Measurements from ENCODE around the gene OR52I2. TPM values are rescaled to one million over a fixed set of nuclear protein-coding genes. Genes with fewer than 3 reads are reported as not detected.
A peak's percentile ranks its signal among the peaks of the same experiment; 100 is the strongest.

The OR52I2 gene
- total RNA-seq, 1 experiment from 2014 or later, result not detected

GRCh38 chr11:4626207-4627099, 44.9 kb downstream of the OR52I2 start:
- no peaks in the 10 kb centered on the region for H3K4me1 ChIP-seq (replicated peaks)
- H3K27ac ChIP-seq, result no peak overlapping the region
- peaks cover 5% of the 10 kb centered on the region; the same call in 1 of the 2 replicates for H3K9me3 ChIP-seq (replicated peaks)
- H3K36me3 ChIP-seq, result no peaks in the 10 kb centered on the region
- no peak overlapping the region for H3K4me3 ChIP-seq
- peaks cover 26% of the 10 kb centered on the region for H3K27me3 ChIP-seq (replicated peaks)
- peak; percentile 46 to 82 for DNase-seq (ENCODE audit: low read depth in 1 of 2, low spot score in 2 of 2)

- no peak for DNase-seq (ENCODE audit: low read depth in 1 of 2, low spot score in 2 of 2)
- Histone ChIP-seq H3K4me1 (replicated peaks) (peaks cover 4% of the 10 kb centered on the region; the same call in 1 of the 2 replicates), H3K36me3 (no peaks in the 10 kb centered on the region), H3K27me3 (replicated peaks) (no peaks in the 10 kb centered on the region; the same call in none of the 2 replicates), H3K4me3 (no peak overlapping the region), H3K27ac (no peak overlapping the region), H3K9me3 (replicated peaks) (no peaks in the 10 kb centered on the region)
These were observed 54.6 kb downstream of the OR52I2 start for GRCh38 chr11:4636136-4636535.

- no peaks in the 10 kb centered on the region for H3K36me3 ChIP-seq
- H3K27ac ChIP-seq, result no peak within 1 kb of the TSS
- H3K4me3 ChIP-seq, result no peak within 1 kb of the TSS
- peaks cover 14% of the 10 kb centered on the region for H3K4me1 ChIP-seq (replicated peaks)
- H3K9me3 ChIP-seq (replicated peaks), result no peaks in the 10 kb centered on the region
- H3K27me3 ChIP-seq (replicated peaks), result no peaks in the 10 kb centered on the region; the same call in none of the 2 replicates
- DNase-seq (ENCODE audit: low read depth in 1 of 2, low spot score in 2 of 2), result peak; percentile 70 to 73
These were observed 55.6 kb downstream of the OR52I2 start, which contains the start of gene OR51D1 for GRCh38 chr11:4636962-4637661. Gene OR51D1, plus strand, starts transcription at chr11:4637477. Its CDS starts 2,314 bp downstream, at chr11:4639791.

GRCh38 chr11:4637662-4638047, 56.1 kb downstream of the OR52I2 start:
- Histone ChIP-seq H3K36me3 (no peaks in the 10 kb centered on the region), H3K4me1 (replicated peaks) (peaks cover 15% of the 10 kb centered on the region), H3K27ac (no peak overlapping the region), H3K9me3 (replicated peaks) (no peaks in the 10 kb centered on the region), H3K4me3 (no peak overlapping the region), H3K27me3 (replicated peaks) (no peaks in the 10 kb centered on the region; the same call in none of the 2 replicates)
- DNase-seq (ENCODE audit: low read depth in 1 of 2, low spot score in 2 of 2), result no peak

- no peaks in the 10 kb centered on the region; the same call in none of the 2 replicates for H3K27me3 ChIP-seq (replicated peaks)
- peaks cover 22% of the 10 kb centered on the region for H3K4me1 ChIP-seq (replicated peaks)
- H3K27ac ChIP-seq, result no peak overlapping the region
- H3K9me3 ChIP-seq (replicated peaks), result no peaks in the 10 kb centered on the region
- no peaks in the 10 kb centered on the region for H3K36me3 ChIP-seq
- no peak overlapping the region for H3K4me3 ChIP-seq
- no peak for DNase-seq (ENCODE audit: low read depth in 1 of 2, low spot score in 2 of 2)
These were observed 58.4 kb downstream of the OR52I2 start for GRCh38 chr11:4639931-4640330.

- no peaks in the 10 kb centered on the region for H3K9me3 ChIP-seq (replicated peaks)
- peaks cover 22% of the 10 kb centered on the region for H3K4me1 ChIP-seq (replicated peaks)
- no peak for DNase-seq (ENCODE audit: low read depth in 1 of 2, low spot score in 2 of 2)
These were observed 60.0 kb downstream of the OR52I2 start for GRCh38 chr11:4641501-4641900.

GRCh38 chr11:4642043-4642442, 60.5 kb downstream of the OR52I2 start:
- Histone ChIP-seq H3K4me3 (no peak overlapping the region), H3K36me3 (no peaks in the 10 kb centered on the region), H3K27ac (no peak overlapping the region), H3K9me3 (replicated peaks) (no peaks in the 10 kb centered on the region), H3K27me3 (replicated peaks) (no peaks in the 10 kb centered on the region), H3K4me1 (replicated peaks) (peaks cover 22% of the 10 kb centered on the region)
- no peak for DNase-seq (ENCODE audit: low read depth in 1 of 2, low spot score in 2 of 2)

More at GRCh38 chr11:4641501-4641900, 60.0 kb downstream of the OR52I2 start:
- Histone ChIP-seq H3K36me3 (no peaks in the 10 kb centered on the region), H3K4me3 (no peak overlapping the region), H3K27me3 (replicated peaks) (no peaks in the 10 kb centered on the region; the same call in 1 of the 2 replicates), H3K27ac (no peak overlapping the region)

Other genes with a start within 250 kb of the OR52I2 start
- not detected in 2 replicates for gene OR52B4, start 213.4 kb upstream of the OR52I2 start, total RNA-seq (2014; rRNA removed; shearing (Covaris generic))
- gene TRIM21, start 188.0 kb upstream of the OR52I2 start, total RNA-seq (2014; rRNA removed; shearing (Covaris generic)), result 22.5 and 24.4 TPM in 2 replicates
- gene OR52K2, start 132.4 kb upstream of the OR52I2 start, total RNA-seq (2014; rRNA removed; shearing (Covaris generic)), result not detected in 2 replicates
- not detected in 2 replicates for gene OR52K1, start 99.1 kb upstream of the OR52I2 start, total RNA-seq (2014; rRNA removed; shearing (Covaris generic))
- not detected in 2 replicates for gene OR52M1, start 36.6 kb upstream of the OR52I2 start, total RNA-seq (2014; rRNA removed; shearing (Covaris generic))
- gene OR52I1, start 12.3 kb downstream of the OR52I2 start, total RNA-seq (2014; rRNA removed; shearing (Covaris generic)), result not detected in 2 replicates
- gene TRIM68, start 26.5 kb downstream of the OR52I2 start, total RNA-seq (2014; rRNA removed; shearing (Covaris generic)), result 20.7 and 42.9 TPM in 2 replicates
- not detected in 2 replicates for gene OR51D1, start 55.7 kb downstream of the OR52I2 start, total RNA-seq (2014; rRNA removed; shearing (Covaris generic))
- gene OR51E1, start 62.2 kb downstream of the OR52I2 start, total RNA-seq (2014; rRNA removed; shearing (Covaris generic)), result 0.11 and 0.13 TPM in 2 replicates
- gene OR51E2, start 116.1 kb downstream of the OR52I2 start, total RNA-seq (2014; rRNA removed; shearing (Covaris generic)), result 0.09 and 0.21 TPM in 2 replicates
- gene MMP26, start 123.0 kb downstream of the OR52I2 start, total RNA-seq (2014; rRNA removed; shearing (Covaris generic)), result not detected in 2 replicates
- gene OR51F1, start 188.2 kb downstream of the OR52I2 start, total RNA-seq (2014; rRNA removed; shearing (Covaris generic)), result not detected in 2 replicates
- gene OR52R1, start 222.6 kb downstream of the OR52I2 start, total RNA-seq (2014; rRNA removed; shearing (Covaris generic)), result not detected in 2 replicates
- not detected in 2 replicates for gene OR51F2, start 239.6 kb downstream of the OR52I2 start, total RNA-seq (2014; rRNA removed; shearing (Covaris generic))

All from SJSA1 (cell line).